Measurements from ENCODE around the gene UQCC3.
A peak's percentile ranks its signal among the peaks of the same experiment; 100 is the strongest.

The UQCC3 gene

DNA sequence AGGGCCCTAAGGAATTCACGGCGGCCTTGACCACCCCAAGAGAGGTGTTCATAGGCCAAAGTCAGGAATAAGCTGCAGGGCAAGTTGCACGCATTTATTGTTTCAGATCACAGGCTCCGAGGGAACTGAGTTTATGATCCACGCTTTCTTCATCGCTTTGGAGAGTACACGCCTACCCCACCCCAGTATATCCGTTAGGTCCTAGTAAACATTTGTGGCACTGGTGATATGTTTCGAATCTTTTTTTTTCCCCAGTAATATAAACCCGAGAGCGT, 25.9 kb upstream of the UQCC3 start:
- Histone ChIP-seq H3K9me3 (no peaks in the 10 kb centered on the region), H3K36me3 (peaks cover 26% of the 10 kb centered on the region), H3K27me3 (no peaks in the 10 kb centered on the region), H3K4me1 (ENCODE audit: control insufficient read depth in 1 of 2, insufficient read depth in 1 of 2, low read depth in 1 of 2, low read length in 1 of 2) (peaks cover 14 to 16% of the 10 kb centered on the region in 2 experiments), H3K27ac (peak overlapping the region; percentile 77), H3K4me3 (ENCODE audit: low read depth in 1 of 2, low read length in 1 of 2) (peak overlapping the region; percentile 81 to 88)
- TF ChIP-seq CTCF (IDR thresholded peaks at IDR 0.05), result no peak

GRCh38 chr11:62645946-62646824, 25.3 kb upstream of the UQCC3 start, which contains the start of gene GANAB:
Gene GANAB, minus strand, starts transcription at chr11:62646613. Its CDS starts 14 bp downstream, at chr11:62646599.
- Histone ChIP-seq H3K36me3 (peaks cover 26% of the 10 kb centered on the region), H3K4me3 (ENCODE audit: low read depth in 1 of 2, low read length in 1 of 2) (peak within 1 kb of the TSS; percentile 81 to 88), H3K4me1 (ENCODE audit: control insufficient read depth in 1 of 2, insufficient read depth in 1 of 2, low read depth in 1 of 2, low read length in 1 of 2) (peaks cover 14 to 16% of the 10 kb centered on the region in 2 experiments), H3K27me3 (no peaks in the 10 kb centered on the region), H3K9me3 (no peaks in the 10 kb centered on the region), H3K27ac (peak within 1 kb of the TSS; percentile 77)
- peak; percentile 46 for TF ChIP-seq CTCF (IDR thresholded peaks at IDR 0.05)

DNA sequence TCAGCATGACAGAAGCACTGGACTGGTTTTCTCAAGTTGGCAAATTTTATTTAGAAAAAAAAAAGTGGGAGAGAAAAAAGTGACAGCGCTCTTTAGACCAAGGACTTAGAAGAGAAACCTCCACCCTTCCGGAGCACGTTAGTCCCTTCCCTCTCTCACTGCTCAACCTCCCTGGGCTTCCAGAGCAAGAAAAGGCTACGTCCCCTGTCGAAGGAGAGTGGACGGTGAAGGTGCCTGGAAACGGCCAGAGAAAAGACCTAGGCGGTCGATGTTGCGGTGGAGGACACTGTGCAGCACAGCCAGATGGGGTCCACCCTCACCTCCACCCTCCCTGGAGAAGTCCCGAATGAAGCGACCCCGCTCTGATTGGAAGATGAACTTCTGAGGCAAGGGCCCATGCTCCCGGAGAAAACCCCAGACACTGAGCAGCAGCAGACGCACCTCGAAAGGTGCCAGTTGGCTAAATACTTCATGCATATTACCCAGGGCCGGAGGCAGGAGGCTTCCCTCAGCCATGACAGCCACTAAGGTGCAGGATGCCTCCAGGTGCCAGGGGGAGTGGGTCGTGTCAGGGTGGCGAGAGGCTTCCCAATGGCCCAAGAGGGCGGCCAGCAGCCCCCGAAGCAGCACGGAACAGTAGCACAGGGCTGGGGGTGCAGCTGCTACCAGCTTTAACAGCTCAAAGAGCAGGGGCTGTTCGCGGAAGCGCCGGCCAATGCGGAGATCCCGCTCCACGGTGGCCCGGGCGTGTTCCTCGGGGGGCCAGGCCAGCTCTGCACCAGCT, 24.5 kb upstream of the UQCC3 start:
- Histone ChIP-seq H3K27ac (peak overlapping the region; percentile 77), H3K4me1 (ENCODE audit: control insufficient read depth in 1 of 2, insufficient read depth in 1 of 2, low read depth in 1 of 2, low read length in 1 of 2) (peaks cover 14 to 20% of the 10 kb centered on the region in 2 experiments), H3K4me3 (ENCODE audit: low read depth in 1 of 2, low read length in 1 of 2) (peak overlapping the region; percentile 81 to 88), H3K9me3 (no peaks in the 10 kb centered on the region), H3K27me3 (no peaks in the 10 kb centered on the region), H3K36me3 (peaks cover 26% of the 10 kb centered on the region)
- TF ChIP-seq CTCF (IDR thresholded peaks at IDR 0.05), result no peak

- TF ChIP-seq CTCF (IDR thresholded peaks at IDR 0.05), result no peak
- Histone ChIP-seq H3K27ac (peak overlapping the region; percentile 77), H3K9me3 (no peaks in the 10 kb centered on the region), H3K36me3 (peaks cover 24% of the 10 kb centered on the region), H3K4me3 (ENCODE audit: low read depth in 1 of 2, low read length in 1 of 2) (no peak overlapping the region), H3K27me3 (no peaks in the 10 kb centered on the region), H3K4me1 (ENCODE audit: control insufficient read depth in 1 of 2, insufficient read depth in 1 of 2, low read depth in 1 of 2, low read length in 1 of 2) (peaks cover 19 to 26% of the 10 kb centered on the region in 2 experiments)
These were observed 23.9 kb upstream of the UQCC3 start for GRCh38 chr11:62647609-62648005.

- TF ChIP-seq CTCF (IDR thresholded peaks at IDR 0.05), result no peak
- no peak overlapping the region for H3K4me3 ChIP-seq (ENCODE audit: low read depth in 1 of 2, low read length in 1 of 2)
These were observed 23.1 kb upstream of the UQCC3 start for GRCh38 chr11:62648185-62648966.

More at GRCh38 chr11:62648185-62648966, 23.1 kb upstream of the UQCC3 start:
- peak overlapping the region; percentile 77 for H3K27ac ChIP-seq
- H3K36me3 ChIP-seq, result peaks cover 18% of the 10 kb centered on the region
- no peaks in the 10 kb centered on the region for H3K9me3 ChIP-seq
- no peaks in the 10 kb centered on the region for H3K27me3 ChIP-seq
- peaks cover 24 to 31% of the 10 kb centered on the region in 2 experiments for H3K4me1 ChIP-seq (ENCODE audit: control insufficient read depth in 1 of 2, insufficient read depth in 1 of 2, low read depth in 1 of 2, low read length in 1 of 2)

Data from neutrophil (primary cell).